Ramos (cell line): ENCODE results near the gene RASD2.

Experiments
- in situ Hi-C: fragments of 300-500 bp; cut with MboI; formaldehyde crosslinking; loops from one replicate; pipeline ENCODE4 v1.14.3; 2022; ENCODE audit warnings: low sequenced_read_pairs; ENCODE audit not compliant: unreplicated experiment

RASD2 gene

DNA sequence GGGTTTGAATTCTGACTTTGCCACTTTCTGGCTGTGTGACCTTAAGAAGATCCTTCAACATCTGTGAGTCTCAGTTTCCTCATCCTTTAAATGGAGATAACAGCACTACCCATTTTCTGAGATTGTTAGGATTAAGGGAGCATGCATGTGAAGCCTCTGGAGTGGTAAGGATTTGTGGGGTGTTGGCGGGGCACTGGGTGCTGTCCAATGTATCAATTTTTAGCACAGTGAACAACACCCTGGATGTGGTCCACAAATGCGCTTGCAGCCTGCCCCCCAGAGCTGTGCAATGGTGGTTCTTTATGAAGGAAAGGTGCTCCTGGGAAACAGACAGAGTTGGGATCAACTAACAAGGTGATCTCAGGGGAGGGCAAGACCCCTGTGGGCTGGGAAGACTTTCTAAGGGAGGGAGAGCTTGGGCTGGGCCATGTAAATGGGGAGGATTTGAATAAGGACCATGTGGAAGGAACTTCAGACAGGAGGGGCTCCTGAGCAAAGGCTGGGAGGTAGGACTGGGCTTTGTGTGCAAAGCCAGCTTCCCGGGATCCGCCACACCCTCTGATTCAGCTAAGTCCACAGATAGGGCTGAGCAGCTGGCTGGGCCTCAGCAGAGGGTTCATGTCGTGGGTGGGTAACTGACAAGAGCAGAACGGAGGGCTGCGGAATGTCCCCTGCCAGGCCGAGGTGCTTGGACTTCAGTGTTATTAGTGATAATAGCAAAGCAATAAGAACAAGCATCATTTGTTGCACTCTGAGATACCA lies 22.7 kb upstream of the RASD2 start:
- in situ Hi-C loops: loop anchor here (25.0 kb wide), 1 partner anchor 1531 kb away; no protein-coding TSS in a partner anchor

DNA sequence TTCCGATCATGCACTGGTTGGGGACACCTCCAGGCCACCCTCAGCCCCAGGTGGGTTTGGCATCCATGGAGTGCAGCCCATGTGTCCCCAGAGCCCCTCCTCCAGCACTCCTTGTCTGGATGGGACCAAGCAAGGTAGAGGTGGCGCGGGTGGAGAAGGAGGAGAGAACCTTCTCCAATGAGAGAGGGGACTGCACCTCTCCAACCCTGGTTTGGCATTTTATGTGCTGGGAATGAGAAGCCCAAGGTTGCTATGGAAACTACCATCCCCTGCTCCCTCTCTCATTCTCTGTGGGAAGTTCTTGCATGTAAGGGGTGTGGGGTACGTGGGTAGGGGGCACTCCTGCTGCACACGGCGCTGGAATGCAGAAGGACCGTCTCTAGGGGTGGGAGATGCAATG lies 21.8 kb upstream of the RASD2 start:
- in situ Hi-C loops: loop anchor here (25.0 kb wide), 1 partner anchor 1532 kb away; no protein-coding TSS in a partner anchor

DNA sequence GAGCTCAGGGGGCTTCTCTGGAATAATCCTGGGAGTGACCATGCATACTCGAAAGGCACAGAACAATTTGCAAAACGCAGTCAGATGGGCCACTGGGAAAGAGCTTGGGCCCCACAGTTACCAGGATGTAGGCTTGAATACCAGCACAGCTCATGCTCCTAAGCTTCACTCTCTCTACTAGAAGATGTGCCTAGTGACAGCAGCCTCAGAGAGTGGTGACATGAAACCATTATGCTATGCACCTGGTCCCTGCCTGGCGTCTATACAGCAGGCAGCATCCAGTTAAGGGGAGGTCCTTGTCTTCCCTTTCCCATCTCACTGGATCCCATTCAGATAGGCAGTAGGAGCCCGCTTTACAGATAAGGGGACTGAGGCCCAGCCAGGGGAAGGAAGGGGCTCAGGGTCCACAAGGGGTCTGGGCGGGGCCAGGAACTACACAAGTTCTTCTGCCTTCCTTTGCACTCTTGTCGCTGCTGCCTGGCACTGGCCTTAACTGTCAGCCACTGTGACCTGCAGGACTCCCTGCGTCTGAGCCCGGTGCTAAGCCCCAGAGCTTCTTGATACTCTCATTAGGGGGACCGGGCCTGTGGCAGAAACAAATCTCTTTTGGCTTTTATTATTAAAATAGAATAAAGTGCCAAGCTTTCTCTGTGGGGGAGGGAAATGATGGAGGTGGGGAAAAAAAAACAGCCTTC lies 21.2 kb upstream of the RASD2 start:
- in situ Hi-C loops: loop anchor here (25.0 kb wide), 1 partner anchor 1532 kb away; no protein-coding TSS in a partner anchor

DNA sequence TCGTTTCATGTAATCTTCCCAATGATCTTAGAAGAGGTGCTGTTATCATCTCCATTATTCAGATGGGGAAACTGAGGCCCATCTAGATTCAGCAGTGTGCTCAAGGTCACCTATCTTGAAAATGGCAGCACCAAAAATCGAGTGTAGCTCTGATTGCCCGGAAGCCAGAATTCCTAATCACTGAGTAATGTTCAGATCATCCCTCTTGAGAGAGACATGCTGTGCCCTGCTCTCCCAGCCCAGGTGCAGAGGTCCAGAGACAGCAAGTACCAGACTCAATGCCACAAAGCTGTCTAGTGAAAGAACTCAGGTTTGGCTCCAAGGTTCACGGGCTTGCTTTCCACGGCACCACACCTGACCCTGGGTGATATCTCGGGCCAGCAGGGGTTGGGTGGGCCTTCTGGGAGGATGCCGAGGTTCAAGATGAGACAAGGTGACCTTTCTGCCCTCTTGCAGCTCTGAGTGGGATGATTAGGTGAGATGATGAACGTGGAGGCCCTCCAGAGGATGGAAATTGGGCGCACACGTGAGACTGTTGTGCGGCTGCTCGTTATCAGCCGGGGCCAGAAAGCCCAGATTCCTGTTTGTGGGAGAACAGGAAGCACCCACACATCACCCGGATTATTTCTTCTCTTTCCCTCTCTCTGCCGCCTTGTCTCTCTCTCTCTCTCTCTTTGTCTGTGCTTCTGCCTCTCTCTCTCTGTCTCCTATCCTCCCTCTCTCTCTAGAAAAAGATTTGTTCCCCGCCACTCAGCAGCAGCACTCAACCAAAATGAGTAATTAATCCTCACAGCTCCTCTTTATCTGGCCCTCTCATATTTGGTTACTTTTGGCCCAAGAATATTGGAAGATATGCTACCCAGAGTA lies 19.0 kb upstream of the RASD2 start:
- in situ Hi-C loops: loop anchor here (25.0 kb wide), 1 partner anchor 1534 kb away; no protein-coding TSS in a partner anchor

DNA sequence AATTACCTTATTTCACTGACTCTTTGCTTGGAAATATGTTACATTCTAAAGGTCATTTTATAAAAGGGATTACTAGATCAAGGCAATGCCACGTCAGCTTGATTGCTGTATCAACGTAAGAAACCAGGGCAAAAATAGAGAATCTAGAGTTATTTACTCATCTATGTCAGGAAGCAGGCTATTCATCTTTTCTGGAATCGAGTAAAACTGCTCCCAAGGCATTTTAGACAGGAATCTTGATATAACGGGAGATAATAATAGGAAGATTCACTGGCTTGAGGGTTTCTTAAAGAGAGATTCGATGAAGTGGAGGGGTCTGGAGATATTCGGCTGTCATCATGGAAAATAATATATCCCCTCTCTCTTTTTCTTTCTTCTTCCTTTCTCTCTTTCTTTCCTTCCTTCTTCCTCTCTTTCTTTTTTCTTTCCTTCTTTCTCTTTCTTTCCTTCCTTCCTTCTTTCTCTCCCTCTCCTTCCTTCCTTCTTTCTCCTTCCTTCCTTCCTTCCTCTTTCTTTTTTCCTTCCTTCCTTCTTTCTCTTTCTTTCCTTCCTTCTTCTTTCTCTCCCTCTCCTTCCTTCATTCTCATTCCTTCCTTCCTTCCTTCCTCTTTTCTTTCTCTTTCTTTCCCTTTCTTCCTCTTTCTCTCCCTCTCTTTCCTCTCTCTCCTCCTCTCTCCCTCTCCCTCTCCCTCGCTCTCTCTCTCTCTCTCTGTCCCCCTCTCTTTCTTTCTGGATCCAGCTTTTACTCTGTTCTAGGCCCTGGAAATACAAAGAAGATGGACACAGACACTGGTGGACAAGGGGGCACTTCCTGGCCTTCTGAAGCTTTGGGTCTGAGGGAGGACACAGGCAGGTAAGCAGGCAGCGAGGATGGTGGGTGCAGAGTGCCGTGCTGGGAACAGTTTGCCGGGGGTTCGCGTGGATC lies 18.1 kb upstream of the RASD2 start:
- in situ Hi-C loops: loop anchor here (25.0 kb wide), 1 partner anchor 1535 kb away; no protein-coding TSS in a partner anchor

DNA sequence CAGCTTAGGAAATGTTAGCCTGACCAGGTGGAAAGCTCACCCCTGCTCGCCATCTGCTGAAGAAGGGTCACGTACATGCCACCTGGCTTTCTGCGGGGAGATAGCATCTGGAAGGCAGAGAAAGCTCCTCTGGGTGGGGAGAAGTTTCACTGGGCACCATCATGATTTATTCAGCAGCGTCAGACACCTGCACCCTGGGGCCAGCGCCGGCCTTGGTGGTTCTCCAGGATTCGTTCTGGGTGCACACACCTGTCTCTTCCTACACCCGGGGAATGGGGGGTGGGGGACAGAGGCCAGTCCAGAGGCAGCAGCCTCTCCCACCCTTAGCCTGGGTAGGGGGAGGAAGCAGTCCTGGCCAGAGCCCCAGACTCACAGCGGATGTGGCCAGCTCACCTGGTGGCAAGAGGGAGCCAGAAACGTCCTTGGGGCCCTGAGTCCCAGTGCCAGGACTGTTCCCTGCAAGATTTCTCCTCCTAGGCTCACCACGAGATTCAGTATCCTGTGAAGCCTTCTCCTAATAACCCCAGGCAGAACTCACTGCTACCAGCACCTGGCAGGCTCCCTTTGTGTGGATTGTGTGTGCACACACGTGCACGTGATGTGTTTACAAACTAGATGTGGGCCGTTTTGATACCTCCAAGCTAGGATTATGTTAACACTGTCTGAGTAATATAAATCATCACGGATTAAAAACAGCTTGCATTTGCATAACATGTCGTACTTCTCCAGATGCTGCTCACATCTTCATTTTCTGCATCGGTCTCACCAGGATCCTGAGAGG lies 17.3 kb upstream of the RASD2 start:
- in situ Hi-C loops: loop anchor here (25.0 kb wide), 1 partner anchor 1536 kb away; no protein-coding TSS in a partner anchor

DNA sequence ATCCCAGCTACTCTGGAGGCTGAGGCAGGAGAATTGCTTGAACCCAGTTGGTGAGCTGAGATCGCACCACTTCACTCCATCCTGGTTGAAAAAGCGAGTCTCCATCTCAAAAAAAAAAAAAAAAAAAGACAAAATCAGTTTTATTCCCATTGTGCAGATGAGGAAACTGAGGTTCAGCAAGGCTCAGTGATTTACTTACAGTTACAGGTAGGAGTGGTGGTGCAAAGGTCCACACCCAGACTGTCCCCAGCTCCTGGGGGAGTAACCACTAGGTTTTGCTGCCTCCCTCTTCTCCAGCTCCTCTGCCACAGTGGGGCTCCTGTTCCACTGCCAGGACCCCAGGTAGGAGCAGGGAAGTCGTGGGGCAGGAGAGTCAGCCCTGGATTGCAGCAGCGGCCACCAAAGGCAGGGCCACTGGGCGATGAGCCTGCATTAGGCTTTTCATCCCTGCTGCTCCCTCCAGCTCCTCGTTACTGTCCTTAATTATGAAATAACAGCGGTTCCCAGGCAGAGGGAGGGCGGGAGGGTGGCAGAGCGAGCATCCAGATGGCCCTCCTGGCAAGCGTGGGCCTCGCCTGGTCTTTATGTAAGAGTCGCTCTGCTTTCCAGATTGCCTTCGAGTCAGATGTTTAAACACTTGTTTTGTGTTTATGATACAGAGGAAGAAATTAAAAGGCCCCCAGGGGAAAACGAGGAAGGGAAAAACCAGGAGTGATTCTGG lies 15.5 kb upstream of the RASD2 start:
- in situ Hi-C loops: loop anchor here (25.0 kb wide), 1 partner anchor 1538 kb away; no protein-coding TSS in a partner anchor

DNA sequence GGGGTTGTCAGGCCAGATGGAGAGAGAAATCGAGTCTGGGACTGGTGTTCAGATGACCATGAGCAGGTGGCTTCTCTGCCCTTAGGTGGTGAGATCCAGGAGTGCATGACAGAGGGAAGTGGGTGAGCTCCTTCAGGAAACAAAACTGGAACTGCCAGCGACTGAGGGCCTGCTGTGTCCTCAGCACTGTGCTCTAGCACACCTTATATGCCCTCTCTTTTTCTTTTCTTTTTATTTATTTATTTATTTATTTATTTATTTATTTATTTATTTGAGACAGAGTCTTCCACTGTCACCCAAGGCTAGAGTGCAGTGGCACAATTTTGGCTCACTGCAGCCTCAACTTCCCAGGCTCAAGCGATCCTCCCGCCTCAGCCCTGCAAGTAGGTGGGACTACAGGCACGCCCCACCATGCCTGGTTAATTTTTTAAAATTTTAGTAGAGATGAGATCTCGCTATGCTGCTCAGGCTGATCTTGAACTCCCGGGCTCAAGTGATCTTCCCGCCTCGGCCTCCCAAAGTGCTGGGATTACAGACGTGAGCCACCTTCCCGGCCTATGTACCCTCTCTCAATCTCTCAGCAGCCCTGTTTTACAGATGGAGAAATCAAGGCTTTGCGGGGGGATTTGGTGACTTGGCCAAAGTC lies 14.8 kb upstream of the RASD2 start:
- in situ Hi-C loops: no loop called here

DNA sequence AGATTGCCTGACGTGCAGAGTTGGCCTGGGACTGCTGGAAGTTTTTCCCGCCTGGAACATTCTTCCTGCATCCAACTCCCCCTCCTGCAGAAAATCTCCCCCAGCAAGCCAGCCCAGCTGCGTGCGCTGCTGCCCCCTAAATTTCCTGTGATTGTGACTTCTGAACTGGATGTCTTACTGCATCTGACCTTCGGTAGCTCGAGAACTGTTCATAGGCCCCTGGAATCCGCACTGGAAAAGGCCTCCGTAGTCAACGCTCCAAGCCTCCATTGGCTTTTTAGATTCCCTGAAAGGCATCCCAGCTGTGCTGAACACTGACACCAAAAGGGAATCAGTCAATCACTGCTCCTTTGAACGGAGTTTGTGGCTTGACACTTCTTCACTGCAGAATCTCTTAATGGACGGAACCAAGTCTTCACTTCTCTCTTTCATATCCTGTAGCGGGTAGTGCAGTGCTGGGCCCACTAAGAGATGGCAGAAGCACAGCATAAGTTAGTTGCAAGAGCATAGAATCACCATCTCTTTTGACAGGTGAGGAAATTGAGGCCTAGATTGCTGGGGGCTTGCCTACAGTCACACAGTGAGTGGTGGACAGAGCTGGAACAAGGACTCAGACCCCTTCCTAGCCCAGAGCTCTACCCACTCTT lies 14.2 kb upstream of the RASD2 start:
- in situ Hi-C loops: no loop called here

DNA sequence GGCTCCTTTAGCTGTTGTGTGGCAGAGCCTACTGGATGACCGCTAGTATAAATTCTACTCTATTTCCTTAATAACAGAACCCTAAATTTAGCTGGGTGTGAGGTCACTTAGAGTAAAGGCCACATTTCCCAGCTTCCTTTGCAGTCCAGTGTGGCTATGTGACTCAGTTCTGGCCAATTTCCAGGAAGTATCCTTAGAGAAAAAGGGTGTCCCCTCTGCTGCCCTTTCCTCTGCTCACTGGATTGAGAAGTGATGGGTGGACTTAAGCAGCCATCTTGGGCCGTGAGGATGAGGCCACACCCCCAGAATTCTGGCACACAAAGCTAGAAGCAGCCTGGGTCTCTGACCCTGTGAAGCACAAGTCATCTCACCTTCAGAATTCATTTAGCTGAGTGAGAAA lies 11.7 kb upstream of the RASD2 start:
- in situ Hi-C loops: no loop called here

DNA sequence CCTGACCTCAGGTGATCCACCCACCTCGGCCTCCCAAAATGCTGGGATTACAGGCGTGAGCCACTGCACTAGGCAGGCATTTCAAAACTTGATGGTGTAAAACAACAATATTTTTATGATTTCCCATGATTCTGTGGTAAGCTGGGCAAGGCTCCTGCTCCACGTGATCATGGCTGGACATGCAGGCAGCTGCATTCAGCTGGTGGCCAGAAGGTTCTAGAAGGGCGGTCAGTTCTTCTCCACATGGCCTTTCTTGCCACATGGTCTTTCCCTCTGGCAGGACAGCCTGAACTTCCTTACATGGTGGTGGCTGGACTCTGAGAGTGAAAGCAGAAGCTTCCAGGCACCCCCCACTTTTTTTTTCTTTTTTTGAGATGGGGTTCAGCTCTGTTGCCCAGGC lies 9.9 kb upstream of the RASD2 start:
- in situ Hi-C loops: no loop called here

DNA sequence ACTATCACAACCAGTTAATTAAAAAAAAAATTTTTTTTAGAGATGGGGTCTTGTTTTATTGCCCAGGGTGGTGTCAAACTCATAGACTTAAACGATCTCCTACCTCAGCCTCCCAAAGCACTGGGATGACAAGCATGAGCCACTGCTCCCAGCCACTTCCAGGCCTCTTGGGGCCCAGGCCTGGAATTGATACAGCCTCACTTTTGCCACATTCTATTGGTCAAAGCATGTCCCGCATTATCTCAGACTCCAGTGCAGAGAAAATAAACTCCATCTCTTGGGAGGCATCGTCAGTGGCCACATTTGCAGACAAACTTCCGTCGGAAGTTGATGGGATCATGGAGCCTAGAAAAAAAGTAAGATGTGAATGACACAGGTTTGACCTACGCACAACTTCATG lies 9.4 kb upstream of the RASD2 start:
- in situ Hi-C loops: no loop called here

DNA sequence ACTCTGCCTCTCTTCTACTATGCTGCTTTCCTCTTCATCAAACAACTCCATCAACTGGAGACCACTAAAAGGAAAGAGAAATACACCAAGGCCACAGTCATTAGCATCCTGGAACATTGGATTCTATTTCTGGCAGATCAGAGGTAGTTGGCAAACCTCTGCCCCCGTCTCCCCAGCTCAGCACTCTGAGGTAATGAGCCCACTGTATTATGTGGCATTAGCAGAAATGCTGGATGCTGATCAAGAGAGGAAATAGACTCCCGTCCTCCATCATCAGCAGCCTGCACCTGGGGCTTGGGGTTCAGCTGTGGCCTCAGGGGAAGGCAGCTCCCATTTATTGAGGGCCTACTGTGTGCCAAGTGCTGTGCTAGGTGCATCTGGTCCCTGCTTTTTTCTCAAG lies 9.0 kb upstream of the RASD2 start:
- in situ Hi-C loops: no loop called here

DNA sequence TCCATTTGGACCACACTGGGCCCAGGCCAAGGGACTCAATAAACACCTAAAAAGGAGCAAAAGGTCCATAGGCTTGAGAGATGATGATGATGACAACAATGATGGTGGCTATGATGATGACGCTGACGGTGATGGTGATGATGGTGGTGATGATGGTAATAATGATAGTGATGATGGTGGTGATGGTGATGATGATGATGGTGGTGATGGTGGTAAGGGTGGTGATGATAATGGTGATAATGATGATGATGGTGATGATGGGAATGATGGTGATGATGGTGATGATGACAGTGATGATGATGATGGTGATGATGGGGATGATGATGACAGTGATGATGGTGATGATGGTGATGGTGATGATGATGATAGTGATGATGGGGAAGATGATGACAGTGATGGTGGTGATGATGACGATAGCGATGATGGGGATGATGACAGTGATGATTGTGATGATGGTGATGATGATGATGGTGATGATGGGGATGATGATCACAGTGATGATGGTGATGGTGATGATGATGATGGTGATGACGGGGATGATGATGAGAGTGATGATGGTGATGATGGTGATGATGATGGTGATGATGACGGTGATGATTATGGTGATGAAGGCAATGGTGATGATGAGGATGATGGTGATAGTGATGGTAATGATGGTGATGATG lies 7.1 kb upstream of the RASD2 start:
- in situ Hi-C loops: no loop called here

DNA sequence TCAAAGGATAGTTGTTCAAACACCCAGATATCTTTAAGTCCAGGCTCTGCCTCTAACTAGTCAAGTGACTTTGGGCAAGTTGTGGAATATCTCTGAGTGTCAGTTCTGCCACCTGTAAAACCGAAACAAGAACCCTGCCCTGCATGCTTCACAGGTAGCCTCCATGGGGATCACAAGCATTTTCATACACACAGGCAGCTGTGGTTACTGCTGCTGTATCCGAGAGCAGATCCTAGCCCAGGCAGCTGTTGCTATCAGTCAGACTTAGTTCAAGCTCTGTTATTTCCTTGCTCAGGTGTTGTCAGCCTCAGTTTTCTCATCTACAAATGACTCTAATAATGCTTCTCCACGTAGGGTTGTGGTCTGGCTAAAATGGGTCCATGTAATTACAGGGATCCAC lies 6.5 kb upstream of the RASD2 start:
- in situ Hi-C loops: no loop called here

DNA sequence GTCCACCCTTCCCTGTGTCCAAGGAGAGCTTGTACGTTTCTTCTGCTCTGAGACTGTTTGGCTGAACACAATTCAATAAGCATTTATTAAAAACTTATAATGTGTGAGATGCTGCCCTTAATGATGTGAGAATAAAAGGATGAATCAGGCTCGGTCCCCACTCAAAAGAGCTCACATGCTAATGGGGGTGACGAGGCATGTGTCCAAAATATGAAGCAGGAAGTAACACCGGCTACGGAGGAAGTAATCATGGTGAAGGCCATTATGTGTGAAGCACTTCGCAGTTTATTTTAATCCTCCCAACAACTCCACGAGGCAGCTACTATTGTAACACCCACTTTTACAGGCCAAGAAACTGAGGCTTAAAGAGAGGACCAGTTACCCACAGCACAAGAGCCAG lies 3.4 kb upstream of the RASD2 start:
- in situ Hi-C loops: no loop called here
